NCI-H1092 treated with DMSO at 0.1 percent for 48 hours (cell line): Measurements from ENCODE around the gene CARS2.
A peak's percentile ranks its signal among the peaks of the same experiment; 100 is the strongest.
"Not testable (repeated sequence)": the region's sequence is repeated elsewhere in the genome, so short reads cannot be mapped to it uniquely, and the experiment has no call there.

Experiments
- DNase-seq: peaks from one replicate; lab custom pipeline; 2025; lab: John Stamatoyannopoulos, UW

Gene CARS2

GRCh38 chr13:110638257-110638656 is 67.7 kb downstream of the CARS2 start:
- DNase-seq: no peak

GRCh38 chr13:110637747-110638146 is 68.2 kb downstream of the CARS2 start:
- DNase-seq: no peak

- DNase-seq: no peak
Measured at GRCh38 chr13:110637275-110637674, 68.6 kb downstream of the CARS2 start.

GRCh38 chr13:110636701-110637201 is 69.2 kb downstream of the CARS2 start:
- DNase-seq: no peak

- no peak for DNase-seq
Measured at GRCh38 chr13:110636053-110636475, 69.9 kb downstream of the CARS2 start.

GRCh38 chr13:110635405-110636002 is 70.4 kb downstream of the CARS2 start:
- no peak for DNase-seq

- DNase-seq: no peak
Measured at GRCh38 chr13:110634558-110634957, 71.4 kb downstream of the CARS2 start.

GRCh38 chr13:110633776-110634175 is 72.1 kb downstream of the CARS2 start:
- DNase-seq: no peak

GRCh38 chr13:110632255-110632654 is 73.7 kb downstream of the CARS2 start:
- DNase-seq: not testable (repeated sequence)

- DNase-seq: no peak
Measured at GRCh38 chr13:110630566-110631119, 75.3 kb downstream of the CARS2 start.

GRCh38 chr13:110629735-110630134 is 76.2 kb downstream of the CARS2 start:
- no peak for DNase-seq

GRCh38 chr13:110628952-110629701 is 76.8 kb downstream of the CARS2 start:
- no peak for DNase-seq

- no peak for DNase-seq
Measured at GRCh38 chr13:110628477-110628793, 77.5 kb downstream of the CARS2 start.

GRCh38 chr13:110627761-110628476 is 78.0 kb downstream of the CARS2 start:
- no peak for DNase-seq

- DNase-seq: no peak
Measured at GRCh38 chr13:110627351-110627750, 78.6 kb downstream of the CARS2 start.

GRCh38 chr13:110626521-110626920 is 79.4 kb downstream of the CARS2 start:
- no peak for DNase-seq

GRCh38 chr13:110625771-110626321 is 80.1 kb downstream of the CARS2 start:
- no peak for DNase-seq

- DNase-seq: peak; percentile 26
Measured at GRCh38 chr13:110624766-110625756, 80.9 kb downstream of the CARS2 start.

GRCh38 chr13:110620596-110620995 is 85.3 kb downstream of the CARS2 start:
- no peak for DNase-seq

GRCh38 chr13:110618780-110619179 is 87.1 kb downstream of the CARS2 start:
- DNase-seq: no peak

GRCh38 chr13:110618167-110618566 is 87.7 kb downstream of the CARS2 start:
- no peak for DNase-seq
